ENCODE data around the gene DDX17. TPM values are rescaled to one million over a fixed set of nuclear protein-coding genes. Genes with fewer than 3 reads are reported as not detected.

DDX17 gene
- total RNA-seq, 1 experiment from 2014 or later: 234 TPM

DNA sequence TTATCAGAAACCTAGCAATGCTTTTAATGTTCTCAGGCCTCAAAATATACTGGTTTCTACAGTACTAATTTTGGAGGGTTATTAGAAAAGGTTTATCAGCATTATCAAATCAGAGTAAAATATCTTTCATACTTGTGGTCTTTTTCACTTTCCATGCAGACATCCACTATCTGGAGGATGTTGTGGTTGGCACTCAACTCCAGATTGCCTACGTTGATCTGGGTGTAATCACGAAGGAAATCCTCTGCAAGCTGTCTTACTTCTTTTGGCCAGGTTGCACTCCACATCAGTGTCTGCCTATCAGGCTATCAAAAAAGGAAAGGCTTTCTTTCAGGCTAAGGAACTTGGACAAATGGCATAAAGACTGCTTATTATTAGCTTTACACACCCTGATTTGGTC is 11.6 kb downstream of the DDX17 start (continued):
- TF ChIP-seq, protein P1, sequence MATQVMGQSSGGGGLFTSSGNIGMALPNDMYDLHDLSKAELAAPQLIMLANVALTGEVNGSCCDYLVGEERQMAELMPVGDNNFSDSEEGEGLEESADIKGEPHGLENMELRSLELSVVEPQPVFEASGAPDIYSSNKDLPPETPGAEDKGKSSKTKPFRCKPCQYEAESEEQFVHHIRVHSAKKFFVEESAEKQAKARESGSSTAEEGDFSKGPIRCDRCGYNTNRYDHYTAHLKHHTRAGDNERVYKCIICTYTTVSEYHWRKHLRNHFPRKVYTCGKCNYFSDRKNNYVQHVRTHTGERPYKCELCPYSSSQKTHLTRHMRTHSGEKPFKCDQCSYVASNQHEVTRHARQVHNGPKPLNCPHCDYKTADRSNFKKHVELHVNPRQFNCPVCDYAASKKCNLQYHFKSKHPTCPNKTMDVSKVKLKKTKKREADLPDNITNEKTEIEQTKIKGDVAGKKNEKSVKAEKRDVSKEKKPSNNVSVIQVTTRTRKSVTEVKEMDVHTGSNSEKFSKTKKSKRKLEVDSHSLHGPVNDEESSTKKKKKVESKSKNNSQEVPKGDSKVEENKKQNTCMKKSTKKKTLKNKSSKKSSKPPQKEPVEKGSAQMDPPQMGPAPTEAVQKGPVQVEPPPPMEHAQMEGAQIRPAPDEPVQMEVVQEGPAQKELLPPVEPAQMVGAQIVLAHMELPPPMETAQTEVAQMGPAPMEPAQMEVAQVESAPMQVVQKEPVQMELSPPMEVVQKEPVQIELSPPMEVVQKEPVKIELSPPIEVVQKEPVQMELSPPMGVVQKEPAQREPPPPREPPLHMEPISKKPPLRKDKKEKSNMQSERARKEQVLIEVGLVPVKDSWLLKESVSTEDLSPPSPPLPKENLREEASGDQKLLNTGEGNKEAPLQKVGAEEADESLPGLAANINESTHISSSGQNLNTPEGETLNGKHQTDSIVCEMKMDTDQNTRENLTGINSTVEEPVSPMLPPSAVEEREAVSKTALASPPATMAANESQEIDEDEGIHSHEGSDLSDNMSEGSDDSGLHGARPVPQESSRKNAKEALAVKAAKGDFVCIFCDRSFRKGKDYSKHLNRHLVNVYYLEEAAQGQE (IDR thresholded peaks at IDR 0.05; ENCODE audit: low read depth): no peak
- no peak for TF ChIP-seq EGR1 (IDR thresholded peaks at IDR 0.05; ENCODE audit: low read depth)
- no peak for TF ChIP-seq ZBTB33 (IDR thresholded peaks at IDR 0.05; ENCODE audit: extremely low read depth, insufficient replicate concordance, low read length)
- no peak for TF ChIP-seq ZNF274 (IDR thresholded peaks at IDR 0.05; ENCODE audit: low read depth, low read length)
- TF ChIP-seq JUND (IDR thresholded peaks at IDR 0.05): no peak
- TF ChIP-seq SRF (IDR thresholded peaks at IDR 0.05; ENCODE audit: low read depth): no peak
- no peak for TF ChIP-seq SP1 (IDR thresholded peaks at IDR 0.05; ENCODE audit: low read depth)

GRCh38 chr22:38491707-38492348 is 14.3 kb downstream of the DDX17 start:
- BruUV-seq (replicated peaks): no TSS peak
- Histone ChIP-seq H3K4me3 (replicated peaks in 1 of 2; ENCODE audit: low read depth in 1 of 2, low read length in 2 of 2) (no peak overlapping the region), H4K20me1 (ENCODE audit: insufficient read depth) (peaks cover 30% of the 10 kb centered on the region; the same call in 1 of the 2 replicates), H3K4me2 (ENCODE audit: low read length) (no peak overlapping the region), H3K27ac (ENCODE audit: low read depth, low read length) (no peak overlapping the region), H3K9me2 (ENCODE audit: insufficient read depth) (no peaks in the 10 kb centered on the region), H3K9ac (ENCODE audit: low read length) (no peak overlapping the region), H3K79me2 (ENCODE audit: insufficient read depth, low read length) (peaks cover 79% of the 10 kb centered on the region), H3K27me3 (ENCODE audit: insufficient read depth, low read length) (no peaks in the 10 kb centered on the region), H3K9me3 (ENCODE audit: control insufficient read depth in 1 of 2, insufficient read depth in 1 of 2, low read depth in 1 of 2, low read length in 2 of 2) (no peaks in the 10 kb centered on the region), H3K4me1 (ENCODE audit: control insufficient read depth in 1 of 2, insufficient read depth in 2 of 2, low read length in 2 of 2) (no peaks in the 10 kb centered on the region; a peak in 1 of 4 replicates), H2AFZ (ENCODE audit: low read depth, low read length, poor library complexity, severe bottlenecking) (no peak overlapping the region), H3K36me3 (ENCODE audit: control insufficient read depth in 1 of 2, insufficient read depth in 2 of 2, low read length in 2 of 2) (peaks cover 88% of the 10 kb centered on the region in 2 experiments)
- intact Hi-C loops (cut with micrococcal nuclease): no loop called here
- DNase-seq (ENCODE audit: low read depth, low spot score) (no peak), ATAC-seq (no peak)
- TF ChIP-seq EZH2phosphoT487 (IDR thresholded peaks at IDR 0.05; ENCODE audit: borderline replicate concordance) (no peak), ZNF274 (IDR thresholded peaks at IDR 0.05; ENCODE audit: low read depth, low read length) (no peak), SIN3A (IDR thresholded peaks at IDR 0.05; ENCODE audit: low read depth) (no peak), SP1 (IDR thresholded peaks at IDR 0.05; ENCODE audit: low read depth) (no peak), ZBTB33 (IDR thresholded peaks at IDR 0.05; ENCODE audit: extremely low read depth, insufficient replicate concordance, low read length) (no peak), ELF1 (IDR thresholded peaks at IDR 0.05; ENCODE audit: borderline replicate concordance, low read depth) (no peak), RAD21 (IDR thresholded peaks at IDR 0.05; ENCODE audit: low read depth) (no peak), SRF (IDR thresholded peaks at IDR 0.05; ENCODE audit: low read depth) (no peak)
- TF ChIP-seq, protein P2, sequence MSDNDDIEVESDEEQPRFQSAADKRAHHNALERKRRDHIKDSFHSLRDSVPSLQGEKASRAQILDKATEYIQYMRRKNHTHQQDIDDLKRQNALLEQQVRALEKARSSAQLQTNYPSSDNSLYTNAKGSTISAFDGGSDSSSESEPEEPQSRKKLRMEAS (IDR thresholded peaks at IDR 0.05): no peak
- RAD21 ChIA-PET (ENCODE audit: low non-redundant PET in 1 of 2, low total read pairs in 2 of 2, uncharacterized antibody in 2 of 2, unreplicated experiment in 2 of 2): interaction anchor here in 1 of 2 experiments (0.6 kb wide), 1 partner anchor 67 kb away, joined by 3 read pairs; no protein-coding TSS in a partner anchor
- POLR2A ChIA-PET: interaction anchor here (0.6 to 1.4 kb wide), 2 partner anchors 10 to 32 kb away, joined by 7 to 9 read pairs; no protein-coding TSS in a partner anchor
- CTCF ChIA-PET: no interaction called here

Data from HCT116 (cell line).